ENCODE data around the gene HSPB6.
"Not testable (repeated sequence)": the region's sequence is repeated elsewhere in the genome, so short reads cannot be mapped to it uniquely, and the experiment has no call there.

HSPB6 gene

GRCh38 chr19:35784503-35785338 lies 27.9 kb upstream of the HSPB6 start:
- DNase-seq: peak; percentile 15

GRCh38 chr19:35783469-35784434 lies 26.9 kb upstream of the HSPB6 start:
- DNase-seq: peak; percentile 15

- no peak for DNase-seq
These were observed 25.8 kb upstream of the HSPB6 start for GRCh38 chr19:35782589-35782988.

GRCh38 chr19:35781650-35782049 lies 24.8 kb upstream of the HSPB6 start:
- DNase-seq: peak; percentile 13

- peak; percentile 20 for DNase-seq
These were observed 23.9 kb upstream of the HSPB6 start for GRCh38 chr19:35780717-35781116.

- peak; percentile 15 for DNase-seq
These were observed 23.2 kb upstream of the HSPB6 start for GRCh38 chr19:35780058-35780457.

GRCh38 chr19:35779033-35779432 lies 22.2 kb upstream of the HSPB6 start:
- no peak for DNase-seq

GRCh38 chr19:35777961-35778360 lies 21.1 kb upstream of the HSPB6 start:
- DNase-seq: no peak

- DNase-seq: peak; percentile 17
These were observed 20.4 kb upstream of the HSPB6 start for GRCh38 chr19:35777086-35777841.

GRCh38 chr19:35776102-35776788 lies 19.4 kb upstream of the HSPB6 start:
- DNase-seq: peak; percentile 14

- peak; percentile 99 for DNase-seq
These were observed 18.7 kb upstream of the HSPB6 start, which contains the start of gene ARHGAP33 for GRCh38 chr19:35775298-35776101. Gene ARHGAP33 (plus strand): TSS chr19:35775564. CDS start chr19:35775659, 95 bp downstream.

- no peak for DNase-seq
These were observed 18.1 kb upstream of the HSPB6 start for GRCh38 chr19:35775046-35775297.

GRCh38 chr19:35774274-35775045 lies 17.6 kb upstream of the HSPB6 start:
- DNase-seq: peak; percentile 18

- DNase-seq: no peak
These were observed 16.4 kb upstream of the HSPB6 start for GRCh38 chr19:35773020-35773806.

- not testable (repeated sequence) for DNase-seq
These were observed 15.5 kb upstream of the HSPB6 start for GRCh38 chr19:35772362-35772761.

- DNase-seq: no peak
These were observed 11.2 kb upstream of the HSPB6 start for GRCh38 chr19:35768082-35768421.

GRCh38 chr19:35767288-35768081 lies 10.7 kb upstream of the HSPB6 start:
- no peak for DNase-seq

GRCh38 chr19:35766571-35767104 lies 9.8 kb upstream of the HSPB6 start:
- no peak for DNase-seq
